NOMO-1 (cell line): ENCODE results near the gene NPAS3.

Experiments
- DNase-seq, 2 experiments: peaks; one replicate each; lab custom pipeline; 2025; ENCODE audit not compliant: unreplicated experiment in 2 of 2; lab: John Stamatoyannopoulos, UW

The NPAS3 gene

GRCh38 chr14:33529787-33530757 lies 591.4 kb downstream of the NPAS3 start:
- DNase-seq: no peak

DNA sequence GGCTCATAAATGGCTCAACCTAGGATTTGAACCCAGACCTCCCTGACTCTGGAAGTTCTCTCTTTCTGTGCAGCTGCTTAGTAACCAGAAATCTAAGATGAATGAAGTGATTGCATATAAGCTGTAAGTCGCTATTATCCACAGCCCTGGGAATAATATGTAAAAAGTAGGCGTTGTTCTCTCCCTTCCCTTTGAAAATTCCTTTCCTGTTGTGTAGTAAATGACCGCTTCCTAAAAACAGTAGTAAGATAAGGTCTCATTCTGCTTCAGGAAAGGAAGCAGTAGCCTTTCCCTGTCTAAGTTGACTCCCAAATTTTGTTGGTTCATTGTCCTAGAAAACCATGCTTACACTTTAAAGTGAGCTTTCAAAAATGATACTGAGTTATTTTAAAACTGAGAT lies 593.9 kb downstream of the NPAS3 start:
- DNase-seq: no peak

DNA sequence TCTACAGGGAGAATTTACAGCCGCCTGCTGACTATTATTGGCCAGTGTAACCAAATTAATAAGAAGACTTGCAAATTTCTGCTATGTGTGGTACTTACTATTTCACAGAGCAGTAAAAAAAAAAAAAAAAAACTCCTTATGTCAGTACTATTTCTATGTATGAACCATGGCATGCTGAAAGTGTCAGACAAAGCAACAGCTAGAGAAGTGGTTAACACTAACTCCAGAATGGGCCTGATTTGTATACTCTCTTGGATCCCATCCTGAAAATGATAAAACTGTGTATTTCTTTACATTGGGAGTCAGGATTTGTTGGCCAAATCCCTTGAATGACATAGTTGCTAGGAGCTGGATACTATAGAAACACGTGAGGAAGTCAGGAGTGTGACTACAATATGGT lies 595.4 kb downstream of the NPAS3 start:
- no peak for DNase-seq

- DNase-seq: no peak
Measured at GRCh38 chr14:33534632-33535031, 596.0 kb downstream of the NPAS3 start.

- no peak for DNase-seq
Measured at GRCh38 chr14:33539918-33540357, 601.3 kb downstream of the NPAS3 start.

DNA sequence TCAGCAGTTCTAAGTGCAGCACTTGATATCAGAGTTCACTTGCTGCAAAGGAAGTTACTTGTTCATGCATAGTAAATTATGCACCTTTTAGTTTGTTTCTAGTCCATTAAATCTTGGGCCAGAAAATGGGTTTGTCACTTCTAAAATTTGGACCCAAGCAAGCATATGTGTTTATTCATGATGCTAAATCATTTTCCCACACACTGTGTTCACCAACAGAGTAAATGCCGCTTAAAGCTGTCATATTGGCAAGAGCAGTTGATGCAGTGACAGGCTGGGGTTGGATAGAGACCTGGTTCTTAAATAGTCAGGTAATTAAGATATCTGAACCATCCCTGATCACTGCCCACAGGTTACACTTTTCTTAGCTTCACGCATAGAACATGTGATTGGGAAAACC lies 602.5 kb downstream of the NPAS3 start:
- no peak for DNase-seq

- no peak for DNase-seq
Measured at GRCh38 chr14:33542338-33543287, 603.9 kb downstream of the NPAS3 start.

DNA sequence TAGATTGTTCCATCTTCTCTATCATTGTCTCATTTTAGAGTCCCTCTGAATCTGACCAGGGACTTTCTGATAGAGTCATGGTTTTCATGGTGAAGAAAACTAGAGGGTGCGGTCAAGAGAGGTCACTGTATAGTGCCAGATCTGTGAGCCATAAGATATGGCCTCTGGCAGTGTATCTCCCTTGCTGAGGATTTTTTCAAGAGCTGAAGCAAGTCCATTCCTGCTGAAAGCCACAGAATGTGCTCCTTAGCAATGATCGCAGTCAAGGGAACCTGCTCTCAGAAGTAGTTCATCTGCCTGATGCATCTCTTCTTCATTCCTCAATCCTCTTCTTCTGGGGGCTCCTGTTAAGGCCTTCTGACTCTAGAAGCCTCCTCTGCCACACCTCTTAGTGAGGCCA lies 607.0 kb downstream of the NPAS3 start:
- no peak for DNase-seq

GRCh38 chr14:33548606-33549005 lies 609.9 kb downstream of the NPAS3 start:
- no peak for DNase-seq

GRCh38 chr14:33551963-33552362 lies 613.3 kb downstream of the NPAS3 start:
- no peak for DNase-seq

- DNase-seq: no peak
Measured at GRCh38 chr14:33553706-33554278, 615.1 kb downstream of the NPAS3 start.

DNA sequence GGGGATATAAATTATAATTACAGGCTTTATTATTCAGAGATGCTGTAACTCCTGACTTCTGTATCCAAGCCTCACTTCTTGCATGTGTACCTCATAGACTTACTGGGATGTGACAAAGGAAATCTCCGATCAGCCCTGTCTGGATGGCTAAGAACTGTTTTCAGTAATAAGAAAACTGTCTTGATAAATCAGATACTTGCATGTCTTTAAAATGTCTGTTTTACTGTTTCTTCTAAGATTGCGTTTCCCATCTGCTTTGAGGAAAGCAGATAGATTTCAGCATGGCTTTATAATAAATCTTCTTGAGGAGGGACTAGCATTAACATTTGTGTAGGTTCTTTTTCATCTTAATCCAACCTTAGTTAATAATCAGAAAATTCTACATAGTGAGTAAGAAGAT lies 616.3 kb downstream of the NPAS3 start:
- no peak for DNase-seq

GRCh38 chr14:33555710-33556350 lies 617.2 kb downstream of the NPAS3 start:
- no peak for DNase-seq

DNA sequence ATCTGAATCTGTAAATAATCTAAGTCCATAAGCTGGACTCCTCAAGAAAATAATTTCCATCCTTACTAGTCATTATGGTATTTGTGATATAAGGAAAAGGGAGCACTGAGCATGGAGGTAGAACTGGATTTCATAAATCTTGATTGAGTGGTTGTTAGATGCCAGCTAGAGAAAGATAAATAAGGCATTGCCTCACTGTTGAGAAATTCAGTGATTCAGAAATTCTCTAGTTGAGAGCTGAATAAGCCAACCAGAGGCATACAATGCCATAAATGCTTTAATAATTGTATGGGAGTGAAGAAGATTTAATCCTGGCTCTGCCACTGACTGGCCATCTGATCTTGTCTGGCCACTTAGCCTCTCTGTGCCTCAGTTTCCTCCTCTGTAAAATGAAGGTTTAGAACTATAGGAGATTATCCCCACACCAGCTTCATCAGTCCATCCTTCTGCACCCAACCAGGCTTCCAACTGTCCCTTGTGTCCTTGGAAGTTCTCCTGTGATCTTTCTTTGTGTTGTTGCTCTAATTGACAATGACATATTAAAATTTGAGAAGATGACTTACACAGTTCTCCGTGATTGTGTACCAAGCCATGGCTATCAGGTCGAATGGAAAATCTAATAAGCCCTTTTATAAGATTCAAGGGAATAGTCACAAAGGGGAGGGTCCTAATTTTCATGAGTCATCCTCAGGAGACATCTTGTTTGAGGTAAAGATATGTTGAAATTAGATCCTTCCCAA lies 617.9 kb downstream of the NPAS3 start:
- DNase-seq: no peak

DNA sequence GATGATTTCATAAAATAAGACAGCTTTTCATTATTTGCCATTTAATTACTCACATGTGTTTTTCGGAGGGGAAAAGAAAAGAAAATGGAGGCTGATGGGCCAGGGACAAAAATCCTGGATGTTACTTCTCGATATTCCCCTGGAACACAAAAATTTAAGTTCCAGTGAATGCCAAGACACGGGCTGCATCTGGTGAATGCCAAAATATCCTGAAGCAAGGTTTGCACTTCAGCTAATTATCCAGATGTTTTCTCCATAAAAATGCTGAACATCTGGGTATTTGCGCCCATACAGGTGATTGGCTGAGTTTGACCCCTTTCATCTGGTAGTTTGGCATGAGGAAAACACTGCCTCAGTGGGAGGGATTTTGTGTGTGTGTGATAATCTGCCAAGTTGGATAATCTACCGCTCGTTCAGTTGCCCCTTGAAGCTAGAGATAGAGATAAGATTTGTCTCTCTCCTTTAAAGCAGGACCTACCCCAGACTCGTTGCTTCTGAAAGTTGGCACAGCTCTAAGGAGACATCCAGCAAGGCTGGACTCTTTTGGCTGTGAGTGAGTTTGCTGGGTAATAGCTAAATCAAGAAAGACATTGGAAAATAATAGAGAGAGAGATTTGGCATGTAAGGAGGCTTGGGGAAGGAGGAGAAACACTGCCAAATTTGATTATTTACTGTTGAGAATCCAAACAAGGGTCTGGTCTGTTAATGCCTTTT lies 622.2 kb downstream of the NPAS3 start:
- no peak for DNase-seq

DNA sequence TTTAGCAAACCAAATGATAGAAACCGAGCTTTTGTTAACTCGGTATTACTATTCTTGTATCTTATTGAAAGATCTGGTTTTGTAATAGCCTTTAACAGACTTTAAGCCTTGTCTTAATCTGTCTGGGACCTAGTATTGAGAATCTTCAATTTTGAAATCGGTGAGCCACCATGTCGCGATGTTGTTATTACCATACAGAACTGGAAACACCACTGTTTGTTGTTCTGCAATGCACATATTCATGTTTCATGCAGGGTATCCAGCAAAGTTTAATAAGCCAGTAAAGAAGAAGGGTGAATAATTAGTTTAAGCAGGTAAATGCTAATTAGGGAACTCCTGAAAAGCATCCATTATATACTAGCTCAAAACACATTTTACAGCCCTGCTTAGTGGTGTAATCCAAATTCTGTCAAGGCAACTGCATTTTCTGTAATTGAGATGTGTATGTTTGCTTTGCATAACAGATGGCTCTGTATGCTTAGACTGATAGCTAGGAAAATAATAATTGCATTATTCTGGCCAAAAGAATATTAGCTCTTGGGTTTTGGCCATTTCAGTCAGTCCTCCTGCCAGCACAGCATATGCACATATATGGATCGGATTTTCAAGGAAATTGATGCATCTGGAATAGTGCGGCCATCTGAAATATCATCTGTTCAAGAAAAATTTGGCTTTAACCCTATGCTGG lies 623.0 kb downstream of the NPAS3 start:
- no peak for DNase-seq

- no peak for DNase-seq
Measured at GRCh38 chr14:33563191-33563900, 624.7 kb downstream of the NPAS3 start.

DNA sequence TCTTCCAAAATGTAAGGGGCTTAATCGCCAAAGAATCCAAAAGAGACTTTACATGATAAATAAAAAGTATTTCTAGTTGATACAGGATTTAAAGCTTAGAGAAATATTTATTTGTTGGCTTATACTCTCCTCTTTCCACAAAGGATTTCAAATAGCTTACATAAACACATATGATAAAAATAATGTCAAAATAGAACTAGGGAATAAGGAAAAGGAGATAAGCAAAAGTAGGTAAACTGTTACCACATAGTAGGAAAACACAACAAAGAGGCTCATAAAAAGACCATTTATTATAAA lies 625.2 kb downstream of the NPAS3 start:
- DNase-seq: no peak
